Neural cell (in vitro differentiated cells): Measurements from ENCODE around the gene TRAF3. TPM values are rescaled to one million over a fixed set of nuclear protein-coding genes. Genes with fewer than 3 reads are reported as not detected.

Source experiments
- H2AFZ ChIP-seq: fragments of 200-600, 300-800 bp; sonication (generic), shearing (Covaris generic); 2 replicates; pipeline ENCODE4 v1.6.0; 2014; ENCODE audit warnings: low read depth, mild to moderate bottlenecking, antibody characterized with exemption, low read length, moderate library complexity
- H3F3A ChIP-seq: fragments of 200-600 bp; shearing (Covaris generic); 2 replicates; pipeline ENCODE4 v1.6.1; 2016; ENCODE audit warnings: mild to moderate bottlenecking, moderate library complexity, mixed read lengths, antibody characterized with exemption, low read length; ENCODE audit not compliant: insufficient read depth, poor library complexity, severe bottlenecking
- H3K27ac ChIP-seq: fragments of 200-600, 300-800 bp; sonication (generic), shearing (Covaris generic); 2 replicates; pipeline ENCODE4 v1.5.1; 2014; ENCODE audit warnings: mild to moderate bottlenecking, low read length, moderate library complexity
- H3K27me3 ChIP-seq: fragments of 300-800, 200-600 bp; sonication (generic), shearing (Covaris generic); 2 replicates; pipeline ENCODE4 v1.6.0; 2014; ENCODE audit warnings: mild to moderate bottlenecking, low read depth, low read length, moderate library complexity; ENCODE audit not compliant: insufficient read depth
- H3K36me3 ChIP-seq: fragments of 300-800, 200-600 bp; sonication (generic), shearing (Covaris generic); 2 replicates; pipeline ENCODE4 v1.5.1; 2014; ENCODE audit warnings: mild to moderate bottlenecking, antibody characterized with exemption, low read length, moderate library complexity; ENCODE audit not compliant: insufficient read depth
- H3K4me2 ChIP-seq: fragments of 300-800, 200-600 bp; sonication (generic), shearing (Covaris generic); 2 replicates; pipeline ENCODE4 v1.6.0; 2014; ENCODE audit warnings: mild to moderate bottlenecking, low read length
- H3K4me3 ChIP-seq: fragments of 300-800, 200-600 bp; sonication (generic), shearing (Covaris generic); 2 replicates; pipeline ENCODE4 v1.5.1; 2014; ENCODE audit warnings: mild to moderate bottlenecking, low read length, moderate library complexity
- H3K79me2 ChIP-seq: fragments of 200-600 bp; shearing (Covaris generic); replicated peaks from 2 replicates; pipeline ENCODE4 v1.6.0; 2014; ENCODE audit warnings: mild to moderate bottlenecking, low read length, moderate library complexity; ENCODE audit not compliant: insufficient read depth
- H3K9ac ChIP-seq: fragments of 300-800, 200-600 bp; sonication (generic), shearing (Covaris generic); 2 replicates; pipeline ENCODE4 v1.6.1; 2016; ENCODE audit warnings: mild to moderate bottlenecking, low read length, mixed read lengths
- H3K9me2 ChIP-seq: fragments of 200-600 bp; shearing (Covaris generic); 2 replicates; pipeline ENCODE4 v1.6.1; 2016; ENCODE audit warnings: mild to moderate bottlenecking, low read length, mixed read lengths; ENCODE audit not compliant: insufficient read depth
- H3K9me3 ChIP-seq: fragments of 200-600, 300-800 bp; sonication (generic), shearing (Covaris generic); 2 replicates; pipeline ENCODE4 v1.6.1; 2016; ENCODE audit warnings: mild to moderate bottlenecking, mixed run types, low read length, moderate library complexity, mixed read lengths
- H4K20me1 ChIP-seq: fragments of 200-600 bp; shearing (Covaris generic); 2 replicates; pipeline ENCODE4 v1.6.1; 2016; ENCODE audit warnings: mild to moderate bottlenecking, mixed run types; ENCODE audit not compliant: insufficient read depth
- CTCF ChIP-seq: fragments of 450-650 bp; IDR thresholded peaks from 2 replicates; pipeline ENCODE4 v1.5.1; 2014; ENCODE audit warnings: antibody characterized with exemption, mild to moderate bottlenecking, moderate library complexity; ENCODE audit not compliant: poor library complexity, severe bottlenecking
- EP300 ChIP-seq: fragments of 450-650 bp; conservative IDR thresholded peaks from 2 replicates; pipeline ENCODE4 v1.6.1; 2014; ENCODE audit warnings: antibody characterized with exemption, mild to moderate bottlenecking, moderate library complexity; ENCODE audit not compliant: poor library complexity, severe bottlenecking
- EZH2 ChIP-seq: fragments of 200-600, 300-800 bp; shearing (Covaris generic), sonication (generic); IDR thresholded peaks from 2 replicates; pipeline ENCODE4 v1.6.1; 2014; ENCODE audit warnings: antibody characterized with exemption, low read length, borderline replicate concordance, mild to moderate bottlenecking; ENCODE audit not compliant: insufficient read depth, poor library complexity, severe bottlenecking
- MXI1 ChIP-seq: fragments of 450-650 bp; conservative IDR thresholded peaks from 2 replicates; pipeline ENCODE4 v1.6.1; 2014; ENCODE audit warnings: antibody characterized with exemption, mild to moderate bottlenecking; ENCODE audit not compliant: poor library complexity, severe bottlenecking
- POLR2AphosphoS5 ChIP-seq: IDR thresholded peaks from 2 replicates; pipeline ENCODE4 v1.6.1; 2012
- RAD21 ChIP-seq: fragments of 450-650 bp; conservative IDR thresholded peaks from 2 replicates; pipeline ENCODE4 v1.6.1; 2014; ENCODE audit warnings: antibody characterized with exemption, mild to moderate bottlenecking, moderate library complexity
- SMC3 ChIP-seq: fragments of 450-650 bp; conservative IDR thresholded peaks from 2 replicates; pipeline ENCODE4 v1.6.1; 2014; ENCODE audit warnings: antibody characterized with exemption, mild to moderate bottlenecking, moderate library complexity; ENCODE audit not compliant: poor library complexity
- TAF1 ChIP-seq: IDR thresholded peaks from 2 replicates; pipeline ENCODE4 v1.6.1; 2012; ENCODE audit warnings: low read depth
- polyA plus RNA-seq: library from polyadenylated mRNA; depleted of rRNA; stranded (reverse); fragments of >200 nt; gene quantifications from 2 replicates; pipeline ENCODE4 v1.2.3, GENCODE V29; 2014
- TF ChIP-seq, protein P1 (sequence below): IDR thresholded peaks from 2 replicates; pipeline ENCODE4 v1.6.1; 2012; ENCODE audit warnings: borderline replicate concordance

Gene TRAF3
- polyA plus RNA-seq, 1 donor from 2014 or later: 13.3 TPM

- Histone ChIP-seq H3K27ac (no peak overlapping the region), H3K79me2 (no peaks in the 10 kb centered on the region), H2AFZ (no peak overlapping the region), H3K9ac (no peak overlapping the region), H3K4me2 (no peak overlapping the region), H3F3A (no peaks in the 10 kb centered on the region), H3K36me3 (no peaks in the 10 kb centered on the region), H3K9me3 (peaks cover 4% of the 10 kb centered on the region), H4K20me1 (no peaks in the 10 kb centered on the region), H3K9me2 (no peaks in the 10 kb centered on the region), H3K27me3 (peaks cover 16% of the 10 kb centered on the region), H3K4me3 (no peak overlapping the region)
- TF ChIP-seq RAD21 (peak; percentile 16), MXI1 (no peak), EP300 (no peak), POLR2AphosphoS5 (no peak), CTCF (peak; percentile 27), EZH2 (no peak), TAF1 (no peak), SMC3 (peak; percentile 42)
- TF ChIP-seq, protein P1, sequence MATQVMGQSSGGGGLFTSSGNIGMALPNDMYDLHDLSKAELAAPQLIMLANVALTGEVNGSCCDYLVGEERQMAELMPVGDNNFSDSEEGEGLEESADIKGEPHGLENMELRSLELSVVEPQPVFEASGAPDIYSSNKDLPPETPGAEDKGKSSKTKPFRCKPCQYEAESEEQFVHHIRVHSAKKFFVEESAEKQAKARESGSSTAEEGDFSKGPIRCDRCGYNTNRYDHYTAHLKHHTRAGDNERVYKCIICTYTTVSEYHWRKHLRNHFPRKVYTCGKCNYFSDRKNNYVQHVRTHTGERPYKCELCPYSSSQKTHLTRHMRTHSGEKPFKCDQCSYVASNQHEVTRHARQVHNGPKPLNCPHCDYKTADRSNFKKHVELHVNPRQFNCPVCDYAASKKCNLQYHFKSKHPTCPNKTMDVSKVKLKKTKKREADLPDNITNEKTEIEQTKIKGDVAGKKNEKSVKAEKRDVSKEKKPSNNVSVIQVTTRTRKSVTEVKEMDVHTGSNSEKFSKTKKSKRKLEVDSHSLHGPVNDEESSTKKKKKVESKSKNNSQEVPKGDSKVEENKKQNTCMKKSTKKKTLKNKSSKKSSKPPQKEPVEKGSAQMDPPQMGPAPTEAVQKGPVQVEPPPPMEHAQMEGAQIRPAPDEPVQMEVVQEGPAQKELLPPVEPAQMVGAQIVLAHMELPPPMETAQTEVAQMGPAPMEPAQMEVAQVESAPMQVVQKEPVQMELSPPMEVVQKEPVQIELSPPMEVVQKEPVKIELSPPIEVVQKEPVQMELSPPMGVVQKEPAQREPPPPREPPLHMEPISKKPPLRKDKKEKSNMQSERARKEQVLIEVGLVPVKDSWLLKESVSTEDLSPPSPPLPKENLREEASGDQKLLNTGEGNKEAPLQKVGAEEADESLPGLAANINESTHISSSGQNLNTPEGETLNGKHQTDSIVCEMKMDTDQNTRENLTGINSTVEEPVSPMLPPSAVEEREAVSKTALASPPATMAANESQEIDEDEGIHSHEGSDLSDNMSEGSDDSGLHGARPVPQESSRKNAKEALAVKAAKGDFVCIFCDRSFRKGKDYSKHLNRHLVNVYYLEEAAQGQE: no peak
Measured at GRCh38 chr14:102917469-102918211, 140.4 kb downstream of the TRAF3 start.

DNA sequence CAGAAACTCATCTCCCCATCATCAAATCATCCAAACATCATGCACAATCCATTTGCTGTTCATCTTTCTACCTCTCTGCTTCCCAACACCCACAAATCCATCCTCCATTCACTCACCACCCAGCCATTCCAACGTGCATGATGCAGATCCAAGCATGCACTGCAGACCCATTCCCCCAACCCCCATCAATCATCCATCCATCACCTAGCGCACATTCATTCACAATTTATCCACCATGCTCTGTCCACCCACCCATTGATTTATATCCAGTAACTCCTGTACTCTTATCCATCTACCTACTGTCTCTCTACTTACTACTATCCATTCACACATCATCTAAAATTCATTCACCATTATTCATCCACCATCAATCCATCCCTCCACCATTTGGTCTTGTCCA lies 141.2 kb downstream of the TRAF3 start:
- no peak overlapping the region for H3K4me3 ChIP-seq
- no peaks in the 10 kb centered on the region for H3F3A ChIP-seq
- no peak overlapping the region for H3K9ac ChIP-seq
- no peaks in the 10 kb centered on the region for H3K9me2 ChIP-seq
- H3K4me2 ChIP-seq: no peak overlapping the region
- H3K9me3 ChIP-seq: peaks cover 4% of the 10 kb centered on the region
- H4K20me1 ChIP-seq: no peaks in the 10 kb centered on the region
- TF ChIP-seq TAF1 (no peak), MXI1 (no peak)
- no peak overlapping the region for H3K27ac ChIP-seq
- no peaks in the 10 kb centered on the region for H3K79me2 ChIP-seq
- H3K27me3 ChIP-seq: peaks cover 24% of the 10 kb centered on the region
- no peaks in the 10 kb centered on the region for H3K36me3 ChIP-seq
- no peak overlapping the region for H2AFZ ChIP-seq
